ENCODE measurements around the gene GMDS. TPM values are rescaled to one million over a fixed set of nuclear protein-coding genes. Genes with fewer than 3 reads are reported as not detected.
A peak's percentile ranks its signal among the peaks of the same experiment; 100 is the strongest.

Gene GMDS
- total and polyA plus RNA-seq, 2 of the 4 experiments (the other 2 are of a cell fraction): 7.3 to 21.9 TPM

DNA sequence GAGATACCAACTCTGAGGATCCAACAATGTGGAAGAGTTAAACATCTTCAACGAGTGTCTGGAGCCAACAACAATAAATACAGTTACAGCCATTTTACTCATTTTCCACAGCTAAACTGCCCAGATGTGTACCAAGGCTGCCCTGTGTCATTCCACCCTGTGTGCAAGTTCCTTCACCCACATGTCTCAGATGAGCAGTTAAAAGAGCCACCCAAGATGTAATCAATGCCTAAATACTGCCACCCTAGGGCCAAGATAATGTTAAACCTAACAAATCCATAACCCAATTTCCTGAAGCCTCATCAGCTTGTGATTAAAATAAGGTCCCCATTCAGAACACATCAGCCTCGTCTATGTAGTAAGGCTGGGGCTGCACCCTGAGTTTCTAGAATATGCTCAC lies 59.9 kb downstream of the GMDS start:
- H3K27me3 ChIP-seq (ENCODE audit: control insufficient read depth, insufficient read depth, low read length): no peaks in the 10 kb centered on the region
- H4K20me1 ChIP-seq (ENCODE audit: insufficient read depth, low read length): no peaks in the 10 kb centered on the region
- H3K18ac ChIP-seq (ENCODE audit: low read depth, low read length): no peak overlapping the region
- no peak overlapping the region for H3K4me2 ChIP-seq (ENCODE audit: low read depth, low read length)
- H4K8ac ChIP-seq (ENCODE audit: low read depth in 2 of 2, low read length in 2 of 2): no peak overlapping the region
- no peak overlapping the region for H4K5ac ChIP-seq (ENCODE audit: low read depth, low read length)
- no peak overlapping the region for H2BK120ac ChIP-seq (ENCODE audit: low read depth, low read length)
- no peak overlapping the region for H3K4me3 ChIP-seq (ENCODE audit: insufficient read depth, low read depth, low read length)
- no peak overlapping the region for H3K23ac ChIP-seq (ENCODE audit: low read depth, low read length)
- no peak overlapping the region for H2BK20ac ChIP-seq (ENCODE audit: low read depth, low read length)
- no peak overlapping the region for H4K91ac ChIP-seq (ENCODE audit: insufficient read depth, low read depth, low read length)
- ChIA-PET POLR2A (ENCODE audit: unreplicated experiment) (no interaction called here), CTCF (no interaction called here)
- no peak overlapping the region for H3K4ac ChIP-seq (ENCODE audit: low read depth, low read length)
- no peak overlapping the region for H3K14ac ChIP-seq (replicated peaks; ENCODE audit: low read depth, low read length)
- intact Hi-C loops (cut with micrococcal nuclease) (loop anchor here (10.0 kb wide), 1 partner anchor 449 kb away; no protein-coding TSS in a partner anchor), in situ Hi-C loops (cut with MboI; ENCODE audit: low sequenced_read_pairs) (loop anchor here (10.0 kb wide), 1 partner anchor 581 kb away; the partner anchor contains the start of gene FOXC1), dilution Hi-C loops (cut with HindIII; ENCODE audit: low sequenced_read_pairs, unreplicated experiment) (no loop called here)
- no peak overlapping the region for H3K27ac ChIP-seq (ENCODE audit: insufficient read depth, low read length)
- no CpG with 5 or more reads among the region's 2 CpGs for WGBS, 2 experiments (ENCODE audit: extremely low coverage in 2 of 2, insufficient read length in 1 of 2)
- peaks cover 3 to 16% of the 10 kb centered on the region in 2 experiments; a peak in 1 of 4 replicates for H3K79me1 ChIP-seq (ENCODE audit: low read depth in 1 of 2, low read length in 2 of 2)
- no peak overlapping the region for H2AK9ac ChIP-seq (replicated peaks; ENCODE audit: low read depth, low read length, poor library complexity)
- BruUV-seq (replicated peaks): no TSS peak
- no peak overlapping the region for H2AFZ ChIP-seq (replicated peaks; ENCODE audit: low read length, poor library complexity)
- no peak overlapping the region for H2AK5ac ChIP-seq (ENCODE audit: low read depth, low read length)
- ATAC-seq (ENCODE audit: low read depth) (0 out of 2 replicates have a peak, but pooled peaks have one; percentile 11), DNase-seq (no peak)
- H2BK5ac ChIP-seq (ENCODE audit: low read depth, low read length, poor library complexity, severe bottlenecking): no peak overlapping the region
- no peaks in the 10 kb centered on the region for H3K36me3 ChIP-seq (ENCODE audit: control insufficient read depth, insufficient read depth, low read length)
- H3K56ac ChIP-seq (ENCODE audit: extremely low read depth, insufficient read depth, low read length): no peak overlapping the region
- H2BK15ac ChIP-seq (ENCODE audit: low read depth, low read length): no peak overlapping the region
- no peaks in the 10 kb centered on the region for H3K9me3 ChIP-seq (ENCODE audit: control insufficient read depth, insufficient read depth, low read length)
- peaks cover 2% of the 10 kb centered on the region for H3K4me1 ChIP-seq (ENCODE audit: control insufficient read depth, insufficient read depth, low read length)
- H3K9me1 ChIP-seq (ENCODE audit: insufficient read depth, low read length): no peaks in the 10 kb centered on the region
- H3K9ac ChIP-seq (ENCODE audit: low read depth, low read length): no peak overlapping the region
- TF ChIP-seq SMC3 (IDR thresholded peaks at IDR 0.05; ENCODE audit: low read depth, low read length): no peak
- TF ChIP-seq MAFK (IDR thresholded peaks at IDR 0.05; ENCODE audit: low read depth, low read length): no peak
- no peak for TF ChIP-seq POLR2A (IDR thresholded peaks at IDR 0.05; ENCODE audit: low read depth, low read length)
- no peak for TF ChIP-seq MAZ (IDR thresholded peaks at IDR 0.05; ENCODE audit: borderline replicate concordance, low read depth, low read length)
- no peak for TF ChIP-seq FOS (IDR thresholded peaks at IDR 0.05; ENCODE audit: low read depth, low read length)
- TF ChIP-seq CHD1 (IDR thresholded peaks at IDR 0.05; ENCODE audit: low read depth, low read length): no peak
- no peak for TF ChIP-seq RFX5 (IDR thresholded peaks at IDR 0.05; ENCODE audit: low read depth, low read length)
- no peak for TF ChIP-seq BHLHE40 (IDR thresholded peaks at IDR 0.05; ENCODE audit: low read depth, low read length)
